ENCODE results near the gene HLA-DRB5.

GRCh38 chr6:32551410-32551809 lies 21.3 kb upstream of the HLA-DRB5 start:
- TF ChIP-seq CTCF (conservative IDR thresholded peaks at IDR 0.05) (no peak), ZFX (IDR thresholded peaks at IDR 0.05) (no peak)
